ENCODE measurements around the gene KLHL24.

DNA sequence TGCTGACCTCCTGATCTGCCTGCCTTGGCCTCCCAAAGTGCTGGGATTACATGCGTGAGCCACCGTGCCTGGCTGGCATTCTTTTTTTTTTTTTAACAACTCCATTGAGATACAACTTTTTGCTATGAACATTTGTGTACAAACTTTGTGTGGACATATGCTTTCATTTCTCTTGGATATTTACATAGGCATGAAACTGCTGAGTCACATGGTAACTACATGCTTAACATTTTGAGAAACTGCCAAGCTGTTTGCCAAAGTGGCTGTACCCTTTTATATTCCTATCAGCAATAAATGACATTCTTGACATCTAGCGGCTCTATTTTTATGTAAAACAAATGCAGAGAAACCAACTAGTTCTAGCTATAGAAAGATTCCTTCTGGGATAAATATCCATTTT lies 53.5 kb downstream of the KLHL24 start:
- TF ChIP-seq, protein P1, sequence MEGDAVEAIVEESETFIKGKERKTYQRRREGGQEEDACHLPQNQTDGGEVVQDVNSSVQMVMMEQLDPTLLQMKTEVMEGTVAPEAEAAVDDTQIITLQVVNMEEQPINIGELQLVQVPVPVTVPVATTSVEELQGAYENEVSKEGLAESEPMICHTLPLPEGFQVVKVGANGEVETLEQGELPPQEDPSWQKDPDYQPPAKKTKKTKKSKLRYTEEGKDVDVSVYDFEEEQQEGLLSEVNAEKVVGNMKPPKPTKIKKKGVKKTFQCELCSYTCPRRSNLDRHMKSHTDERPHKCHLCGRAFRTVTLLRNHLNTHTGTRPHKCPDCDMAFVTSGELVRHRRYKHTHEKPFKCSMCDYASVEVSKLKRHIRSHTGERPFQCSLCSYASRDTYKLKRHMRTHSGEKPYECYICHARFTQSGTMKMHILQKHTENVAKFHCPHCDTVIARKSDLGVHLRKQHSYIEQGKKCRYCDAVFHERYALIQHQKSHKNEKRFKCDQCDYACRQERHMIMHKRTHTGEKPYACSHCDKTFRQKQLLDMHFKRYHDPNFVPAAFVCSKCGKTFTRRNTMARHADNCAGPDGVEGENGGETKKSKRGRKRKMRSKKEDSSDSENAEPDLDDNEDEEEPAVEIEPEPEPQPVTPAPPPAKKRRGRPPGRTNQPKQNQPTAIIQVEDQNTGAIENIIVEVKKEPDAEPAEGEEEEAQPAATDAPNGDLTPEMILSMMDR (conservative IDR thresholded peaks at IDR 0.05 in 1 of 2, IDR thresholded peaks at IDR 0.05 in 1 of 2; ENCODE audit: low read depth in 1 of 2, low read length in 2 of 2) = no peak
- no peak for TF ChIP-seq EZH2 (IDR thresholded peaks at IDR 0.05; ENCODE audit: low read length, missing control alignments)

Data from fibroblast of lung (primary cell).